Muscle of leg (tissue), 11 donors: ENCODE results near the gene BCO2. TPM values are rescaled to one million over a fixed set of nuclear protein-coding genes. Genes with fewer than 3 reads are reported as not detected.
"Not testable (repeated sequence)": the region's sequence is repeated elsewhere in the genome, so short reads cannot be mapped to it uniquely, and the experiment has no call there.

Experiments
- DNase-seq: peaks from one replicate; pipeline ENCODE4 v3.0.0; 2013
- H3K27ac ChIP-seq: one replicate; pipeline ENCODE4 v1.5.1; 2013; ENCODE audit warnings: mild to moderate bottlenecking, low read length, control low read depth
- H3K27me3 ChIP-seq: one replicate; pipeline ENCODE4 v1.6.1; 2013; ENCODE audit warnings: low read length; ENCODE audit not compliant: control insufficient read depth, insufficient read depth
- H3K36me3 ChIP-seq: one replicate; pipeline ENCODE4 v1.6.1; 2013; ENCODE audit warnings: low read length; ENCODE audit not compliant: control insufficient read depth, insufficient read depth
- H3K4me1 ChIP-seq: one replicate; pipeline ENCODE4 v1.6.1; 2013; ENCODE audit warnings: low read length; ENCODE audit not compliant: control insufficient read depth, insufficient read depth
- H3K4me3 ChIP-seq: one replicate; pipeline ENCODE4 v1.5.1; 2013; ENCODE audit warnings: low read length, control low read depth
- H3K9me3 ChIP-seq: replicated peaks from 2 replicates; pipeline ENCODE4 v1.6.1; 2013; ENCODE audit warnings: low read depth, low read length; ENCODE audit not compliant: control insufficient read depth
- WGBS: methylation state at CpG from one replicate; pipeline ENCODE4 v1.1.5; 2013; ENCODE audit warnings: missing lambda C conversion rate; ENCODE audit not compliant: insufficient coverage; 5-methylcytosine and 5-hydroxymethylcytosine counted together
- polyA plus RNA-seq, 8 donors: library from polyadenylated mRNA; unstranded; fragments of 120-200 nt; gene quantifications; one replicate each; pipeline versions ENCODE4 v1.2.1 to v1.2.3, GENCODE V29; 2013; ENCODE audit warnings: inconsistent platforms in 1 of 8, low replicate concordance in 1 of 8; ENCODE audit not compliant: insufficient read length in 8 of 8, insufficient read depth in 1 of 8
- total RNA-seq: library from RNA; stranded (reverse); fragments of 120-200 nt; gene quantifications from one replicate; pipeline ENCODE4 v1.2.4, GENCODE V29; 2013

Gene BCO2
- total and polyA plus RNA-seq, 9 donors, result 5.3 to 13.6 (median 8.3) TPM

- WGBS, result 60% methylated on average over 1 of the region's 1 CpG
- DNase-seq, result no peak
- Histone ChIP-seq H3K4me1 (peaks cover 2% of the 10 kb centered on the region), H3K9me3 (no peaks in the 10 kb centered on the region), H3K36me3 (no peaks in the 10 kb centered on the region), H3K4me3 (no peak overlapping the region), H3K27me3 (no peaks in the 10 kb centered on the region), H3K27ac (no peak overlapping the region)
Observed at GRCh38 chr11:112182867-112183266, 7.6 kb downstream of the BCO2 start.

DNA sequence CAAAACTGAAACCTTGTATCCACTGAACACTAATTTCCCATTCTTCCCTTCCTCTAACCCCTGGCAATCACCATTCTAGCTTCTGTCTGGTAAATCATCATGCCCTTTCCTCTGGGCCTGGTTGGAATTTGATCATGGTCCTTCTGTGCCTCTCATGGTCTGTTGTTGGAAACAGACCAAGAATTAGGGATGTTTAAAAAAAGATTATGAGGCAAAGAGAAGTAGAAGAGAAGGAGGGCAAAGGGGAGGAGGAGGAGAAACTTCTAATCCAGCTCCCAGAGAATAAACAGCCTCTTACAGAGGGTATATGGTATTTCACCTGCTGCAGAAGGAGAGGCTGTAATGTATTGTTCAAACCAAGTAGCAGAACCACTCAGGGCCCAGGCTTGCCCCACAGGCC, 10.6 kb downstream of the BCO2 start:
- DNase-seq, result peak; percentile 20
- Histone ChIP-seq H3K36me3 (no peaks in the 10 kb centered on the region), H3K27ac (peak overlapping the region; percentile 22)

GRCh38 chr11:112186304-112186703, 11.0 kb downstream of the BCO2 start:
- no peaks in the 10 kb centered on the region for H3K9me3 ChIP-seq
- no peaks in the 10 kb centered on the region for H3K27me3 ChIP-seq
- H3K4me3 ChIP-seq, result no peak overlapping the region
- H3K27ac ChIP-seq, result peak overlapping the region; percentile 22
- H3K4me1 ChIP-seq, result peaks cover 2% of the 10 kb centered on the region
- H3K36me3 ChIP-seq, result no peaks in the 10 kb centered on the region
- no peak for DNase-seq

More for the DNA sequence above, 10.6 kb downstream of the BCO2 start:
- peaks cover 2% of the 10 kb centered on the region for H3K4me1 ChIP-seq
- no peaks in the 10 kb centered on the region for H3K9me3 ChIP-seq
- H3K4me3 ChIP-seq, result no peak overlapping the region
- H3K27me3 ChIP-seq, result no peaks in the 10 kb centered on the region

- not testable (repeated sequence) for H3K36me3 ChIP-seq, H3K4me1 ChIP-seq, H3K4me3 ChIP-seq, H3K27me3 ChIP-seq, DNase-seq, H3K27ac ChIP-seq, H3K9me3 ChIP-seq
- WGBS, result 89% methylated on average over 7 of the region's 11 CpGs
Observed at GRCh38 chr11:112195113-112195512, 19.8 kb downstream of the BCO2 start.

DNA sequence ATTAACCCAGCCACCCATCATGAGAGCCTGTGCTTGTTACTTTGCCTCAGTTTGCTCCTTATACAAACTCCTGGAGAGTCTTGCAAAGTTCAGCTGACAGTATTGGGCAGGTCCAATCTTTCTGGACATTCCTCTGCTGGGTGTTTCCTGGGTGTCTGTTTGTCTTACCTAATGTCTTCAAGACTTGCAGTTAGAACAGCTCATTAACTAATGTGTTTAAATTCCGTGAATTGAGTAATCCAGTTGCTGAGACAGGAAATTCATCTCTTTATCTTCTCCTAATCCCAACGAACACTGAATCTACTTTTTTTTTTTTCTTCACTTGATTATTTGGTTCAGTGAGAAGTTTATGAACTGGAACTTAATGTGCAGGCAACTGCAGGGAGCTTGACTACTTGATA, 20.6 kb downstream of the BCO2 start:
- no peaks in the 10 kb centered on the region for H3K36me3 ChIP-seq
- no peaks in the 10 kb centered on the region for H3K27me3 ChIP-seq
- H3K4me1 ChIP-seq, result no peaks in the 10 kb centered on the region
- no peak for DNase-seq
- H3K9me3 ChIP-seq, result no peaks in the 10 kb centered on the region
- H3K27ac ChIP-seq, result no peak overlapping the region
- WGBS, result no CpG with 5 or more reads among the region's 2 CpGs
- H3K4me3 ChIP-seq, result no peak overlapping the region

- DNase-seq, result no peak
- Histone ChIP-seq H3K27me3 (no peaks in the 10 kb centered on the region), H3K4me1 (no peaks in the 10 kb centered on the region), H3K27ac (no peak overlapping the region), H3K9me3 (no peaks in the 10 kb centered on the region), H3K36me3 (no peaks in the 10 kb centered on the region), H3K4me3 (no peak overlapping the region)
- 86% methylated on average over 2 of the region's 2 CpGs for WGBS
Observed at GRCh38 chr11:112196519-112197087, 21.3 kb downstream of the BCO2 start.

DNA sequence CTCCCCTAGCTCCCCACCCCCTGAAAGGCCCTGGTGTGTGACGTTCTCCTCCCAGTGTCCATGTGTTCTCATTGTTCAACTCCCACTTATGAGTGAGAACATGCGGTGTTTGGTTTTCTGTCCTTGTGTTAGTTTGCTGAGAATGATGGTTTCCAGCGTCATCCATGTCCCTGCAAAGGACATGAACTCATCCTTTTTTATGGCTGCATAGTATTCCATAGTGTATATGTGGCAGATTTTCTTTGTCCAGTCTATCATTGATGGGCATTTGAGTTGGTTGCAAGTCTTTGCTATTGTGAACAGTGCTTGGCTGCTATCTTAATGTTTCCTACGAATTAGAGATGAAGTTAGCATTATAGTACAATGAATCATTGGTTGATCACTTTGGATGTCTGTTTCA, 23.8 kb downstream of the BCO2 start:
- H3K9me3 ChIP-seq, H3K27me3 ChIP-seq: not testable (repeated sequence)
- no CpG with 5 or more reads among the region's 4 CpGs for WGBS

DNA sequence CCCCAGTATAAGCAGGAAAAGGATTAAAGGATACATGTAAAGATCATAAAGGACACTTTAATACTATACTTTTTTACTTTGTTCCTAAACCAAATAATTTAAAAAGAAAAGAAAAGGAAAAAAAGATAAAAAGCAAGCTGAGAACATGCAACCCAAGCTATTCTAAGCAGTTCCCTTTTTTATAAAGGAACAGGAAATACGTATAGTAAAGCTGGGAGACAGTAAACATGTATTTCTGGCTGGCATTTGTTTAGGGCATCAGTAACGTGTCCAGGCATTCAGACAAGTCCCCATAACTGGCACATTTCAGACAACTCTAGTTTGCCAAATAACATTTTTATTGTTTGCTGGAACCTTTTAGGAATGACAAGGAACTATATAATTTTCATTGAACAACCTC, 24.9 kb downstream of the BCO2 start:
- Histone ChIP-seq H3K4me1 (no peaks in the 10 kb centered on the region), H3K27me3 (no peaks in the 10 kb centered on the region), H3K27ac (no peak overlapping the region), H3K4me3 (no peak overlapping the region), H3K9me3 (no peaks in the 10 kb centered on the region), H3K36me3 (no peaks in the 10 kb centered on the region)
- DNase-seq, result peak; percentile 30
- no CpG with 5 or more reads among the region's 2 CpGs for whole genome bisulfite sequencing

More for the DNA sequence above, 23.8 kb downstream of the BCO2 start:
- H3K4me1 ChIP-seq, H3K27ac ChIP-seq, DNase-seq, H3K36me3 ChIP-seq, H3K4me3 ChIP-seq: not testable (repeated sequence)

DNA sequence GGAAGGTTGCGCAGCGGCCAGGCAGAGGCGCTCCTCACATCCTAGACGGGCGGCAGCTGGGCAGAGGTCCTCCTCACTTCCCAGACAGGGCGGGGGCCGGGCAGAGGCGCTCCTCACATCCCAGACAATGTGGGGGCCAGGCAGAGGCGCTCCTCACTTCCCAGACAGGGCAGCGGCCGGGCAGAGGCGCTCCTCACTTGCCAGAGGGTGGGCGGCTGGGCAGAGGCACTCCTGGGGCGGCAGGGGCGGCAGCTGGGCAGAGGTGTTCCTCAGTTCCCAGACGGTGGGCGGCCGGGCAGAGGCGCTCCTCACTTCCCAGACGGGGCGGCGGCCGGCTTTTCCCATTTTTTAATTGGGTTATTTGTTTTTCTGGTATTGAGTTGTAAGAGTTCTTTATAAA, 30.8 kb downstream of the BCO2 start:
- H3K27me3 ChIP-seq, result no peaks in the 10 kb centered on the region
- 90% methylated on average over 21 of the region's 23 CpGs for WGBS

DNA sequence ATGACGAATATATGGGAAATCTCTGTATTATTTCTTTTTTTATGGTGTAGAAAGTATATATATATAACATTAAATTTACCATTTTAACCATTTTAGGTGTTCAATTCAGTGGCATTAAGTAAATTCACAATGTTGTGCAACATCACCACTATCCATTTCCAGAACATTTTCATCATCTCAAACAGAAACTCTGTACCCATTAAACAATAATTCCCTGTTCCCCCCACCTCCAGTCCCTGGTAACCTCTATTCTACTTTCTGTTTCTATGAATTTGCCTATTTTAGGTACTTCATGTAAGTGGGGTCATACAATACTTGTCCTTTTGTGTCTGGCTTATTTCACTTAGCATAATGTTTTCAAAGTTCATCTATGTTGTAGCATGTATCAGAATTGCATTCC, 35.6 kb downstream of the BCO2 start:
- Histone ChIP-seq H3K4me3 (no peak overlapping the region), H3K27ac (no peak overlapping the region), H3K36me3 (no peaks in the 10 kb centered on the region), H3K27me3 (no peaks in the 10 kb centered on the region), H3K4me1 (no peaks in the 10 kb centered on the region), H3K9me3 (no peaks in the 10 kb centered on the region)
- no CpG with 5 or more reads among the region's 1 CpG for whole genome bisulfite sequencing
- DNase-seq, result no peak

More for the DNA sequence above, 30.8 kb downstream of the BCO2 start:
- no peaks in the 10 kb centered on the region for H3K4me1 ChIP-seq
- no peak overlapping the region for H3K27ac ChIP-seq
- DNase-seq, result no peak
- peaks cover 3% of the 10 kb centered on the region for H3K36me3 ChIP-seq
- H3K4me3 ChIP-seq, result no peak overlapping the region
- H3K9me3 ChIP-seq, result no peaks in the 10 kb centered on the region

- no peak for DNase-seq
- WGBS, result no CpG with 5 or more reads among the region's 2 CpGs
- Histone ChIP-seq H3K27ac (no peak overlapping the region), H3K36me3 (no peaks in the 10 kb centered on the region), H3K4me1 (no peaks in the 10 kb centered on the region), H3K4me3 (no peak overlapping the region), H3K9me3 (no peaks in the 10 kb centered on the region), H3K27me3 (no peaks in the 10 kb centered on the region)
Observed at GRCh38 chr11:112211536-112211935, 36.2 kb downstream of the BCO2 start.
